ENCODE data around the gene F10. TPM values are rescaled to one million over a fixed set of nuclear protein-coding genes. Genes with fewer than 3 reads are reported as not detected.
"Not testable (repeated sequence)": the region's sequence is repeated elsewhere in the genome, so short reads cannot be mapped to it uniquely, and the experiment has no call there.

Gene F10
- total RNA-seq, 1 donor from 2014 or later: not detected

GRCh38 chr13:113155201-113155600 lies 32.6 kb downstream of the F10 start:
- no peak for DNase-seq

GRCh38 chr13:113155982-113156655 lies 33.5 kb downstream of the F10 start:
- no peak for DNase-seq

GRCh38 chr13:113157206-113157928 lies 34.8 kb downstream of the F10 start:
- DNase-seq: no peak

- no peak for DNase-seq
These were observed 35.5 kb downstream of the F10 start, which contains the start of gene PROZ for GRCh38 chr13:113157929-113158747. Gene PROZ, plus strand, starts transcription at chr13:113158648. Its CDS starts 13 bp downstream, at chr13:113158661.

GRCh38 chr13:113158946-113159345 lies 36.3 kb downstream of the F10 start:
- no peak for DNase-seq

GRCh38 chr13:113159701-113160100 lies 37.1 kb downstream of the F10 start:
- no peak for DNase-seq

GRCh38 chr13:113160983-113161382 lies 38.4 kb downstream of the F10 start:
- no peak for DNase-seq

- DNase-seq: no peak
These were observed 38.8 kb downstream of the F10 start for GRCh38 chr13:113161433-113161832.

- not testable (repeated sequence) for DNase-seq
These were observed 39.4 kb downstream of the F10 start for GRCh38 chr13:113161975-113162374.

- no peak for DNase-seq
These were observed 40.4 kb downstream of the F10 start for GRCh38 chr13:113162783-113163685.

GRCh38 chr13:113164492-113164891 lies 41.9 kb downstream of the F10 start:
- DNase-seq: no peak

- DNase-seq: no peak
These were observed 43.7 kb downstream of the F10 start for GRCh38 chr13:113166266-113166665.

GRCh38 chr13:113166681-113167080 lies 44.1 kb downstream of the F10 start:
- no peak for DNase-seq

GRCh38 chr13:113167155-113167554 lies 44.6 kb downstream of the F10 start:
- no peak for DNase-seq

- DNase-seq: no peak
These were observed 45.0 kb downstream of the F10 start for GRCh38 chr13:113167575-113167974.

- DNase-seq: no peak
These were observed 45.6 kb downstream of the F10 start for GRCh38 chr13:113168211-113168610.

GRCh38 chr13:113169277-113170272 lies 47.0 kb downstream of the F10 start:
- peak; percentile 49 for DNase-seq

- peak; percentile 90 for DNase-seq
These were observed 47.9 kb downstream of the F10 start for GRCh38 chr13:113170511-113170910.

GRCh38 chr13:113171250-113172125 lies 48.9 kb downstream of the F10 start:
- no peak for DNase-seq

GRCh38 chr13:113172419-113172926 lies 49.9 kb downstream of the F10 start:
- no peak for DNase-seq

Data from dermis blood vessel endothelial cell (primary cell).